Activated CD4-positive, alpha-beta T cell treated with anti-CD3 and anti-CD28 coated beads, Interleukin-2, amount 10 ng/mL, durations not matched to agents 24 days and 14 days (primary cell): ENCODE data around the gene NAA20. TPM values are rescaled to one million over a fixed set of nuclear protein-coding genes. Genes with fewer than 3 reads are reported as not detected.

Experiments
- total RNA-seq: library from RNA; stranded (reverse); gene quantifications from 2 replicates; pipeline ENCODE4 v1.2.3, GENCODE V29; 2022

Gene NAA20
- total RNA-seq, 1 donor from 2014 or later: 96.4 TPM

Other genes with a start within 250 kb of the NAA20 start
- 22.7 and 25.1 TPM in 2 replicates for gene CRNKL1, start 35.1 kb downstream of the NAA20 start, total RNA-seq
- gene CFAP61, start 35.2 kb downstream of the NAA20 start, total RNA-seq: not detected in 2 replicates